PC-9 (cell line): ENCODE data around the gene VANGL1. TPM values are rescaled to one million over a fixed set of nuclear protein-coding genes. Genes with fewer than 3 reads are reported as not detected.

Source experiments
- BruUV-seq: library from RNA; stranded (reverse); fragments of 400-500 nt; replicated peaks from 2 replicates; lab custom pipeline; 2021; lab: Mats Ljungman, UMichigan
- CTCF ChIA-PET: fragments of 300-600 bp; sonication (Branson Sonifier 250); formaldehyde crosslinking; loops from one replicate; lab custom pipeline; 2022; ENCODE audit warnings: antibody characterized with exemption; lab: Charles Lee
- POLR2A ChIA-PET: fragments of 300-600 bp; sonication (Branson Sonifier 250); formaldehyde crosslinking; loops from one replicate; lab custom pipeline; 2022; ENCODE audit warnings: antibody characterized with exemption; ENCODE audit not compliant: unreplicated experiment; lab: Charles Lee
- DNase-seq, 2 experiments: peaks; one replicate each; pipeline versions ENCODE4 v3.0.0 to v3.0.0-alpha.2; 2015 to 2022; ENCODE audit warnings: mixed read lengths in 1 of 2
- H2AFZ ChIP-seq: fragments of 200-600 bp; sonication (generic); 2 replicates; pipeline ENCODE4 v1.8.1; 2017; ENCODE audit warnings: antibody characterized with exemption
- H3F3A ChIP-seq: fragments of 200-600 bp; sonication (generic); 2 replicates; pipeline ENCODE4 v1.8.1; 2017; ENCODE audit warnings: antibody characterized with exemption, mild to moderate bottlenecking, low read depth; ENCODE audit not compliant: insufficient read depth
- H3K27ac ChIP-seq: fragments of 200-600 bp; sonication (generic); 2 replicates; pipeline ENCODE4 v1.6.1; 2016; ENCODE audit warnings: mixed run types
- H3K27me3 ChIP-seq: fragments of 200-600 bp; sonication (generic); 2 replicates; pipeline ENCODE4 v1.6.1; 2016; ENCODE audit warnings: low read depth, mixed run types; ENCODE audit not compliant: insufficient read depth
- H3K36me3 ChIP-seq: fragments of 200-600 bp; sonication (generic); 2 replicates; pipeline ENCODE4 v1.6.1; 2016; ENCODE audit warnings: low read depth, mixed run types
- H3K4me1 ChIP-seq: fragments of 200-600 bp; sonication (generic); replicated peaks from 2 replicates; pipeline ENCODE4 v1.6.1; 2016; ENCODE audit warnings: mixed run types; ENCODE audit not compliant: insufficient read depth
- H3K4me2 ChIP-seq: fragments of 200-600 bp; sonication (generic); 2 replicates; pipeline ENCODE4 v1.6.1; 2017; ENCODE audit warnings: mixed run types
- H3K4me3 ChIP-seq: fragments of 200-600 bp; sonication (generic); 2 replicates; pipeline ENCODE4 v1.6.1; 2016; ENCODE audit warnings: mixed run types
- H3K79me2 ChIP-seq: fragments of 200-600 bp; sonication (generic); 2 replicates; pipeline ENCODE4 v1.6.1; 2017; ENCODE audit warnings: low read depth, mixed run types
- H3K9me2 ChIP-seq: fragments of 200-600 bp; sonication (generic); 2 replicates; pipeline ENCODE4 v1.8.1; 2017; ENCODE audit warnings: mild to moderate bottlenecking; ENCODE audit not compliant: insufficient read depth
- H3K9me3 ChIP-seq: fragments of 200-600 bp; sonication (generic); 2 replicates; pipeline ENCODE4 v1.8.1; 2016; ENCODE audit warnings: low read depth; ENCODE audit not compliant: insufficient read depth
- H4K20me1 ChIP-seq: fragments of 200-600 bp; sonication (generic); 2 replicates; pipeline ENCODE4 v1.8.1; 2017; ENCODE audit not compliant: insufficient read depth
- EZH2 ChIP-seq: fragments of 200-600 bp; sonication (generic); IDR thresholded peaks from 2 replicates; pipeline ENCODE4 v1.8.0; 2017; ENCODE audit warnings: antibody characterized with exemption, low read depth
- intact Hi-C: fragments of 100-400 bp; cut with micrococcal nuclease; formaldehyde crosslinking; loops from one replicate; pipeline ENCODE4 v1.10.0; 2022; ENCODE audit not compliant: unreplicated experiment
- total RNA-seq: library from RNA; stranded (reverse); gene quantifications from 2 replicates; pipeline ENCODE4 v1.2.3, GENCODE V29; 2021
- TF ChIP-seq, protein P1 (sequence below): fragments of 200-600 bp; sonication (generic); conservative IDR thresholded peaks from 2 replicates; pipeline ENCODE4 v1.6.1; 2017; ENCODE audit warnings: mixed run types, antibody characterized with exemption, mild to moderate bottlenecking, moderate library complexity

Gene VANGL1
- total RNA-seq, 1 experiment from 2014 or later = 43.0 TPM

DNA sequence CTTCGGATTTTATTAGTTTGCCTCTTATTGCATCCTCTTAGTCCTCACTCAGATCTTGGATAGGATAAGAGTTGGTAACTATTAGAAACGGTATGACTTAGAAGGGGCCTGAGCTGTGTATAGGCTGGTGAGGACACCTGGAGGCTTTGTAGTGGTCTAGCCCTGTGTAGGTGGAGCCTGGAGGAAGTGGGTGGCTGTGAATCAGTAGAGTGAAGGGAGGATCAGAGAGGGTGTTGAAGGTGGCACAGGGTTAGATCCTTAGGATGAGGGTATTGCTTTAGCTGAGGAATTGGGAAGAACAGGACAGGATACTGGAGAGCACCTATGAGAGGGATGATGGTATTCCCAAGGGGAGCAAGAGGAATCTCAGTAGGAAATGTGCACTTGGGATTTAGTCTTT lies 5.7 kb downstream of the VANGL1 start:
- H3K27ac ChIP-seq = no peak overlapping the region
- H3K9me2 ChIP-seq = no peaks in the 10 kb centered on the region
- peaks cover 97% of the 10 kb centered on the region for H3K79me2 ChIP-seq
- no peak overlapping the region for H3K4me3 ChIP-seq
- POLR2A ChIA-PET = no interaction called here
- no peaks in the 10 kb centered on the region for H3K27me3 ChIP-seq
- no peak overlapping the region for H2AFZ ChIP-seq
- H3K4me1 ChIP-seq = peaks cover 33% of the 10 kb centered on the region
- DNase-seq = no peak
- intact Hi-C loops = no loop called here
- H3K4me2 ChIP-seq = no peak overlapping the region
- H3F3A ChIP-seq = peaks cover 12% of the 10 kb centered on the region
- CTCF ChIA-PET = interaction anchor here (1.2 kb wide), 1 partner anchor 59 kb away, joined by 8 read pairs; no protein-coding TSS in a partner anchor
- peaks cover 30% of the 10 kb centered on the region for H3K36me3 ChIP-seq
- H4K20me1 ChIP-seq = peaks cover 5% of the 10 kb centered on the region; the same call in 1 of the 2 replicates
- BruUV-seq = no TSS peak
- no peak for TF ChIP-seq EZH2
- TF ChIP-seq, protein P1, sequence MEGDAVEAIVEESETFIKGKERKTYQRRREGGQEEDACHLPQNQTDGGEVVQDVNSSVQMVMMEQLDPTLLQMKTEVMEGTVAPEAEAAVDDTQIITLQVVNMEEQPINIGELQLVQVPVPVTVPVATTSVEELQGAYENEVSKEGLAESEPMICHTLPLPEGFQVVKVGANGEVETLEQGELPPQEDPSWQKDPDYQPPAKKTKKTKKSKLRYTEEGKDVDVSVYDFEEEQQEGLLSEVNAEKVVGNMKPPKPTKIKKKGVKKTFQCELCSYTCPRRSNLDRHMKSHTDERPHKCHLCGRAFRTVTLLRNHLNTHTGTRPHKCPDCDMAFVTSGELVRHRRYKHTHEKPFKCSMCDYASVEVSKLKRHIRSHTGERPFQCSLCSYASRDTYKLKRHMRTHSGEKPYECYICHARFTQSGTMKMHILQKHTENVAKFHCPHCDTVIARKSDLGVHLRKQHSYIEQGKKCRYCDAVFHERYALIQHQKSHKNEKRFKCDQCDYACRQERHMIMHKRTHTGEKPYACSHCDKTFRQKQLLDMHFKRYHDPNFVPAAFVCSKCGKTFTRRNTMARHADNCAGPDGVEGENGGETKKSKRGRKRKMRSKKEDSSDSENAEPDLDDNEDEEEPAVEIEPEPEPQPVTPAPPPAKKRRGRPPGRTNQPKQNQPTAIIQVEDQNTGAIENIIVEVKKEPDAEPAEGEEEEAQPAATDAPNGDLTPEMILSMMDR = no peak
- no peaks in the 10 kb centered on the region for H3K9me3 ChIP-seq

DNA sequence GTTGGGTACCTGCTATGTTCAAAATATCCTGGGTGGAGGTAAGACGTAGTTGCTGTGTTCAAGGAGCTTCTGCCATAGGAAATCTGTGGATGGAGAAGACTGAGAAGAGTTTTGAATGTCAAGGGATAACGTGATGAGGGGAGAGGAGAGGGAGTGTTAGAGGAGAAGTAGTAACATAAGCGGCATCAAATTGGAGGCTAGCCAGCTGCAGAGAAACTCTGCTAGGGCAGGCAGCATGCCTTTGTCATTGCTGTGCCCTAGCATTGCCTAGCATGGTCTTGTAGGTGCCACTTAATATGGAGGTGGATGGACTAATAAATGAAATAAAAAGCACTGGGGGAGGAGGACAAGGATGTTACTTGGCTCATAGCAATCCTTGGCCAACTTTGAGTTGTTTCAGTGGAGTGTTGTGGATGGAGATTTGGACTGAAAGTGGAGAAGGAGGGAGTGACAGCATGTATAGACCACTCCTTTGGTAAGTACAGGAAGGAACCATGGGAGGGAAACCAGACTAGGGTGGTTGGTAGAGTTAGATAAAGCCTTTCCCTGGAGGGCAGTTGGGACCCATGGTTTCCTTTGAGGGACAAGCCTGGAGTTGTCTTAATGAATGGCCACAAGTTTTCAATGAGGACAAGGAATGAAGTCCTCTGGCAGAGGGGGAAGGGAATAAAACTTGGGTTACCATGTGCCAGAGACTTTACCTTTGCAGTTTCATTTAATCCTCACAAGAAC lies 6.3 kb downstream of the VANGL1 start:
- intact Hi-C loops = no loop called here
- H3K9me2 ChIP-seq = no peaks in the 10 kb centered on the region
- peaks cover 32% of the 10 kb centered on the region for H3K4me1 ChIP-seq

DNA sequence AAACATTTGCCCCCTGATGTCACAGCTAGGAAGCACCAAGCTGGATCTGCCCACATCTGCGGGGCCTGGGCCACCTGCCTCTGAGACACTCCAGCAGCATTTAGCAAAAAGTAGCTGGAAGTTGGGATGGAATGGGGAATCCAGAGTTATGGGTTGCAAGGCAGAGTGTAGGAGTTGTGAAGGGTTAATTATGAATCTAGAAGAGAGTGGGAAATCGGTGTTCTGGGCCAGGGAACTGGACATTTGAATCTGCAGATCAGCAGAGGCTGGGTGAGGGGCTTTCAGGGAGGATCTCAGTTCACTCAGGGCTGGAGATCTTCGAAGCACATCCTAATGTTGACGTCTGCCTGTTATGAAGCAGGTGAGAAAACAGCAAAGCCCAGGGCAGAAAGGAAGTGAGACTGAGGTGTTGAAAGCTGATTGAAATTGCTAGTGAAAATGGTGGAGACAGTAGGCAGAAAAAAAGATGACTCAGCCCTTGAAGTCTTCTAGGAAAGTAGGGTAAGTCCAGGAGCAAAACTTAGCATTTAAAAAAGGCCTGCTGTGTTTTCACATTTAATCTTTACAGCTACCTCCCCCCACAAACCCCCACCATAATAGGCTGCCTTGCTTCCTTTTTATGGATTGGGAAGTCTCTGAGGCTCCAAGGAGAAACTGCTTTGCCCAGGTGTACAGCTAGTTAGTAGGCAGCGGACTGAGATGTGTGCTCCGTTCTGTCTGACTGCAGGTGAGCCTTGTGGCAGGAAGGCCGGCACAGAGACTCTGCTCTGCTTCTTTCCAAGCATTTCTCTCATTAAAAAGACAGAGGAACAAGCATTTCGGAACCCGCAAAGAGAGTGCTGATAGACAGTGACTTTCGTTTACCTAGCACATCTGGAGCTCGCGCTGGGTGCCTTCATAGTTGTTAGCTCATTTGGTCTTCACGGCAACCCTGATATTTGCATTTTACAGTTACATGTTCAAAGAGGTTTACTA lies 7.2 kb downstream of the VANGL1 start:
- H3K9me2 ChIP-seq = no peaks in the 10 kb centered on the region
- H3F3A ChIP-seq = no peaks in the 10 kb centered on the region; the same call in none of the 2 replicates
- peaks cover 23% of the 10 kb centered on the region for H3K4me1 ChIP-seq
- H3K9me3 ChIP-seq = no peaks in the 10 kb centered on the region
- TF ChIP-seq, protein P1 = no peak
- TF ChIP-seq EZH2 = no peak
- H2AFZ ChIP-seq = no peak overlapping the region
- H3K79me2 ChIP-seq = peaks cover 93% of the 10 kb centered on the region
- no peak overlapping the region for H3K27ac ChIP-seq
- intact Hi-C loops = no loop called here
- no peak overlapping the region for H3K4me3 ChIP-seq
- DNase-seq = no peak
- CTCF ChIA-PET = no interaction called here
- H4K20me1 ChIP-seq = no peaks in the 10 kb centered on the region; the same call in 1 of the 2 replicates
- POLR2A ChIA-PET = no interaction called here
- H3K36me3 ChIP-seq = peaks cover 44% of the 10 kb centered on the region
- no peak overlapping the region for H3K4me2 ChIP-seq
- no TSS peak for BruUV-seq
- no peaks in the 10 kb centered on the region for H3K27me3 ChIP-seq

More for the DNA sequence above, 6.3 kb downstream of the VANGL1 start:
- POLR2A ChIA-PET = no interaction called here
- Histone ChIP-seq H3F3A (peaks cover 6% of the 10 kb centered on the region), H3K27me3 (no peaks in the 10 kb centered on the region), H3K9me3 (no peaks in the 10 kb centered on the region), H3K27ac (no peak overlapping the region), H2AFZ (no peak overlapping the region), H4K20me1 (peaks cover 5% of the 10 kb centered on the region; the same call in 1 of the 2 replicates), H3K79me2 (peaks cover 96% of the 10 kb centered on the region), H3K4me3 (no peak overlapping the region), H3K4me2 (no peak overlapping the region), H3K36me3 (peaks cover 35% of the 10 kb centered on the region)
- DNase-seq = no peak
- no TSS peak for BruUV-seq
- CTCF ChIA-PET = interaction anchor here (1.2 kb wide), 1 partner anchor 59 kb away, joined by 8 read pairs; no protein-coding TSS in a partner anchor
- TF ChIP-seq, protein P1 = no peak
- TF ChIP-seq EZH2 = no peak
